Hematopoietic multipotent progenitor cell treated with erythropoietin and hydrocortisone succinate and interleukin-3 and kit ligand, for 17 days (in vitro differentiated cells): ENCODE data around the gene CHAC1.

Source experiments
- DNase-seq: peaks from one replicate; pipeline ENCODE4 v3.0.0-alpha.2; 2015; ENCODE audit warnings: low spot score

The CHAC1 gene

GRCh38 chr15:40937762-40938535 is 15.3 kb upstream of the CHAC1 start:
- DNase-seq = no peak

- no peak for DNase-seq
Observed at GRCh38 chr15:40938536-40938870, 14.8 kb upstream of the CHAC1 start.

- no peak for DNase-seq
Observed at GRCh38 chr15:40940296-40940801, 12.9 kb upstream of the CHAC1 start.

GRCh38 chr15:40941068-40941527 is 12.2 kb upstream of the CHAC1 start:
- no peak for DNase-seq

DNA sequence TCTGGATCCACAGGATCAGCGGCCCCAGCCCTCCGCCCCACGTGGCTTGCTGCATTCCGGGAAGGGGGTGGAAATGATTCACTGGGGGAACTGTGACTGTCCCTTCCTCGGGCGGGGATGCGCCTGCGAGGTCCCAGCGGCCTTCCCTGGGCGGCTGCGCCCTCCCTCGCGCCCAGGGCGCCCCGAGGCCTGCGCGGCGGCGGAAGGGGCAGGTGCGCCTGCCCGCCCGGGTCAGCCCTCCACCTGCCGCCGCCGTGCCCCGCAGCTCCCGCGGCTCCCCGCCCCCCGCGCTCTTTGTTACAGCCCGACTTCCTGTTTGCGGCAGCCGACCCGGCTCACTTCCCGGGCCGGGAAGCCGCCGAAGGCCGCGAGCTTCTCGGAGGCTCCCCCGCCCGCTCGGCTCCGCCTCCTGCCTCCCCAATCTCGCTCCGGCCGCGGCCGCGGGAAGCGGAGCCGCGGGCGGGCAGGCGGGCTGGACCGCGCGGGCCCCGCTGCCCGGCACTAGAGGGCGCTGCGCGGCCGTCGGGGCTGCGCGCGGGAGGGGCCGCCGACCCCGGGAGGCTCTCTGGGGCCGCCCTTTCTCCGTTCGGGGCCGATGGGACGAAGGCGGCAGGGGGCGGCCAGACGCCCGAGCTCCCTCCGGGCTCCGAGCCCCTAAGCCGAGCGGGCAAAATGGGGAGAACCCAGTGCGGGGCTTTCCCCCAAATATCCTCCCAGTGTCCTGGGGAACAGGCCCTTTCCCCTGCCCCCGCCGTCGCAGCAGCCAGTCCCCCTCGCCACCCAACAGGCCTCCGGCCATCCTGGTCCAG is 11.5 kb upstream of the CHAC1 start:
- peak; percentile 49 for DNase-seq

GRCh38 chr15:40942337-40942854 is 10.9 kb upstream of the CHAC1 start:
- no peak for DNase-seq

DNA sequence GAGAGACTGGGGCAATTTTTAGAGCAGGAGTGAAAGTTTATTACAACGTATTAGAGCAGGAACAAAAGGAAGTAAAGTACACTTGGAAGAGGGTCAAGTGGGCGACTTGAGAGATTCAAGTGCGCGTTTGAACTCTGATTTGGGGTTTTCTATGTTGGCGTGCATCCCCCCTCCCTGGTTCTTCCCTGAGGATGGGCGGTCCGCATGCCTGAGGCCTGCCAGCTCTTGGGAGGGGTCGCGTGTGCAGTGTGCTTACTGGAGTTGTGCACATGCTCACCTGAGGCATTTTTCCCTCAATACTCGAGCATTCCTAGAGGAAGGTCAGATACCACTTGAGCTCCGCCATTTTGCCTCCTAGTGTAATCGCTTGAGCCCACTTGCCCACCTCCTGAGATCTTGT is 10.4 kb upstream of the CHAC1 start:
- DNase-seq = no peak

GRCh38 chr15:40943764-40944365 is 9.4 kb upstream of the CHAC1 start:
- no peak for DNase-seq

DNA sequence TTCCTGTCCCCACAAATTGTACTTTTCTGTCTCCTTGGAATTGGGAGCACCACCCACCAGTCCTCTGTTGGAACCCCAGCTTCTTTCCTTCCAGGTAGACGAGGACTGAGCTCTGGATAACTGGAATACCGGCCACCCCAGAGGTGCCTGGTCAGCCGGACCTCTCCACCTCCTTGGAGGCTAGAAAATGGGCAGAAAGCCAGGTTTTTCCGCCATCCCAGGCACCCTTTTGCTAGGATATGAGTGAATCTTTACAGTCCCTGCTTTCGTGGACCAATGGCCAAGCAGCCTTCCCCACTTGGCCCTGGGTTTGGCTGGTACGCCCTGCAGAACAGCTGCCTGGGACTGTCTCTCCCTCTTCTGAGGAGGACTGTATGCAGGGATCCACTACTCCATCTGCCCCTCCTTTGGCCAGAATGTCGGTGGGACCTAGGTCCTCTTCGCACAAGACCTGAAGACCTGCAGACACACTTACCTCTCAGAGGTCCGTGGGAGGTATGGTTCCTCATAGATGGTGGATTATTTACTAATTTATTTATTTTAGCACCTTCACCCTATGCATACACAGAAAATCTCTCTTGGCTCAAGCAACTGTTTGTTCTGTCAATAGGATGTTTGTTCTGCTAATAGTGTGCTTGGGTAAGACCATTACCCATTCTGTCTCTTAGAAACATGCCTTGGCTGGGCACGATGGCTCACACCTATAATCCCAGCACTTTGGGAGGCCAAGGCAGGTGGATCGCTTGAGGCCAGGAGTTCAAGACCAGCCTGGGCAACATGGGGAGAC is 8.6 kb upstream of the CHAC1 start:
- no peak for DNase-seq

DNA sequence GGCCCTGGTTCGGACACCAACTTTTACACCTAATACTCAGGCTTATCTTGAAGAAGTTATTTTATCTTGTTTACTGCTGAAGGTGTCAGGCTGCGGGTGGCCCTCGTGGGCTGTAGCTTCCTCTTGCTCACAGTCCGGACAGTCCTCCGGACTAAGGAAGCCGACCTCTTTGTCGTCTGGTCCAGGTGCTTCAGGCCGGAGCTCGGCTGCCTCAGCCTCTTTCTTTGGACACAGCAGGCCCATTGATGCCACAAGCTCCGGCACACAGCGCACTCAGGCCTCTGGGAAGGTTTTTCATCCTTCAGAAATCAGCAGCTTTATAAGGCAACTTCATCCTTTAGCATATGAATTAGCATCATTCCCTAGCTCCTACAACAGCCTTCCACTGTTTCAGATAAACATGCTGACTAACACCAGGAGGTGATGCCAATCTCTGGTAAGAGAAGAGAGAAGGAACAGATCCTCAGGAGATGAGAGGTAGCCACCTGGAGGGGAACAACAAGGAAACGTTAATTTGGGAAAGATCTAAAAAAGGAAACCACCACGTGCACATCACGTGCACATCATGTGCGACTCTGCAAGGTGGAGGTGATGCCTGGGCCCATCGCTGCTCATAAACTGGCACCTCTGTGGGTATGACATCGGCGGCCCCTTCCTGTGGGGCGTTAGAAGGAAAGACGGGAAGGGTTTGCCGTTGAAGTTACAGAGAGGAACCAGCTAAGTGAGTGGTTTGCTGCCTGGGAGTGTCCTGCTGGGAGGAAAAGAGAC is 4.4 kb upstream of the CHAC1 start:
- DNase-seq = no peak

DNA sequence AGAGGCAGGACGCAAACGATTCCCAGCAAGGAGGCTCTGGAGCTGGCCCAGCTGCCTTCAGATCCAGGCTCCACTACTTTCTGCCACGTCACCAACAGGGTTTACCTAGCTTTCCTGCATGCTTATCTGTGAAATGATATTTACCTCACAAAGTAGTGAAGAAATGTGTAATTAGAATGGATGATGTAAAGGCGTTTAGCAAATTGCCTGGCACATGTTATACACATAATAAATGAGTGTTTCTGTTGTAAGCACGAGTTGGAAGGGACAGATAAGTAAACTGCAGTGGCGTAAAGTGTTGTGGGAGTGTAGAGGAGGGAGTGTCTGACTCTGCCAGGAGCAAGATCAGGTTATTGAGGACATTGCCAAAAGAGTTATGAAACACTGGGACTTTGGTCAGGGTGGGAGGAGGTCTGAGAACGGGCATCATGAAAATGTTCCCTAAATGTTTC is 3.5 kb upstream of the CHAC1 start:
- no peak for DNase-seq

DNA sequence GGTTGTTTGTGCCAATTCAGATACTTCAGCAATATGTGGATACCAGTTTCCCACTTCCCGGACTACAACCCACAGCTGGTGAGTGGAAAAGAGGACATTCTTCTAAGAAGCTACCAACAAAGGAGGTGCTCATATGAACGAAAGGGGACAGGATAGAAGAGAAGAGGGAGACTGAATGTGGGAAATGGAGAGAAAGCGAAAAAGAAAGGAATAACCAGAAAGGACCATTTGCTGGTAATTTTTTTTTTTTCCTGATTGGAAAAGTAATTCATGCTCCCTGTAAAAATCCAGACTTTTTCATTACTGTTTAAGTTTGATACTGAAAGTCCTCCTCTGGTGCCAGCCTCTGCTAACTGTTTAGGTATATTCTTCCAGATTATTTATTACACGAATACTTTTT is 1.5 kb upstream of the CHAC1 start:
- DNase-seq = no peak

GRCh38 chr15:40952301-40952900 is 870 bp upstream of the CHAC1 start:
- DNase-seq = peak; percentile 13

GRCh38 chr15:40953713-40954074 is 423 bp downstream of the CHAC1 start:
- DNase-seq = no peak

- peak; percentile 19 for DNase-seq
Observed at GRCh38 chr15:40954158-40954848, 1.0 kb downstream of the CHAC1 start.

GRCh38 chr15:40955141-40955903 is 2.1 kb downstream of the CHAC1 start:
- no peak for DNase-seq

DNA sequence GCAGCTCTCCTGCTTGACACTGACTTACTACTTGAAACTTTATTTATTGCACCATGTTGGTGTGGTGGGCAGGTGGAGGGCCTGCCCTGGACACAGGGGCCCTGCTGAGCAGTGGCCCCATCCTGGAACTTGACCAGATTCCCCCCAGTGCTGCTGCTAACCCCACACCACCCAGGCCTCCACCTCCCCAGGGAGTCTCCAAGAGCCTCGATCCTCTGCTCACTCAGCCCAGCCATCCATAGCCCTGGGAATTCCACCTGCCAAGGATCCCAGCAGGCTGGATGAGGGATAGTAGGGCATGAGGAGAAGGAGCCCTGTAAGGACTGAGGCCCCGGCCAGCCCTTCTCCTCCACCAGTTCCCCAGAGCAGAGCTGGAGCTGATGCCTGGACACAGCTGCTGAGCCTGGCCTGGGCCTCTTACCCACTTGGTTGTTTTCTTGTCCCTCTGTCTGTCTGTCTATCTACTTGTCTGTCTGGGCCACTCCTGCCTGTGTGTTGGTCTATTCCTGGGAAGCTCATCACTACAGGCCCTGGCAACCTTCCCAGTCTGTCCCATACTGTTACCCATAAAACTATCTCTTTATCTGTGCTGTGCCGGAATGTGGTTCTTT is 2.8 kb downstream of the CHAC1 start:
- DNase-seq = no peak

DNA sequence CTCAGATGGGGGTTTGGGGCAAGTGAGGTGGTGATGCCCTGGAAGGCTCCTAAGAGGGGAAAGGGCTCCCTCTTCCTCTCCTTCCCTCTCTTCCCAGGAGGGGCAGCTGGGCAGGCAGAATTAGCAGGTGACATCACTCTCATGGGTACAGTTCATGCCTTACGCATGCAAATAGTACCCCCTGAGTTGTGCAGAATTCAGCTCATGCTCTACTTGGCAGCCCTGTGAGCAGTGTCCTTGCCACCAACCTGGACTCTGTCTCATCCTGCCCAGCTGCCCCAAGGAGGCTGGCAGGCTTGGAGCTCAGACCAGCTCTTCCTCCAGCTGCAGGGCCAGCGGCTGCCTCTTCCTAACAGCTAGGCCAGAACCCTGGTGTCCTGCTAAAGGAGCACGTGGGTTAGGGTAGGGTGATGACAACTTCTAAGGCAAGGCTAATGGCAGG is 3.3 kb downstream of the CHAC1 start:
- DNase-seq = no peak
